GM19455 (cell line): ENCODE data around the gene SRGAP3.

ENCODE experiments used
- ATAC-seq: cut with Tn5 transposase; IDR thresholded peaks from one replicate; pipeline ENCODE4 v1.9.1; 2021; ENCODE audit not compliant: unreplicated experiment

SRGAP3 gene

GRCh38 chr3:9064850-9065249 is 184.6 kb downstream of the SRGAP3 start:
- ATAC-seq, result no peak

- ATAC-seq, result no peak
Measured at GRCh38 chr3:9064251-9064650, 185.2 kb downstream of the SRGAP3 start.

DNA sequence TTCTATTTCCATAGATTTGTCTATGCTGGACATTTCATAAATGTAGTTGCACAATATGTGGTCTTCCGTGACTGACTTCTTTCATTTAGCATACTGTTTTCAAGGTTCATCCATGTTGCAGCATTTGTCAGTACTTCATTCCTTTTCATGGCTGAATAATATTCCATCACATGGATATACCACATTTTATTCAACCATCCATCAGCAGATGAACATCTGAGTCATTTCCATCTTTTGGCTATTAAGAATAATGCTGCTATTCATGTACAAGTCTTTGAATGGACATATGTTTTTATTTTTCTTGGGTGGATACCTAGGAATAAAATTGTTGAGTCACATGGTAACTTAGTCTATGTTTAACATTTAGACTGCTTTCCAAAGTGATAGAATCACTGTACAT is 186.9 kb downstream of the SRGAP3 start:
- ATAC-seq, result no peak

DNA sequence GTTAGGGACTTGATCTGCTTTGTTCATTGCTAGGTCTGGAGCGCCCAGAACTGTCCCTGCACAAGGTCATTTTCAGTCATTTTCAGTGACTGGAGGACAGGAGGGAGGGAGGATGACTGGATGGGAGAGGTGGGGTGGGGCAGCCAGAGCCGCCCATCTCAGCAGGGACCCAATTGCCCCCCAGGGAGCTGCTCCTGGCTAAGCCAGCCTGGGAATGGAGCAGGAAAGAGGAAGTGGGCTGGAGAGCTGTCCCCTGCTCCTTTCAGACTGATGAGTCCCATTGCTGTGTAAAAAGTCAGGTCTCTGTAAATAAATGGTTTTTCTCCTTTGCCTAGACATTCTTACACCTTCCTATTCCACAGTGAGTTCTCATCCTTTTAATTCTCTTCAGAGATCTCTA is 187.8 kb downstream of the SRGAP3 start:
- ATAC-seq, result no peak

GRCh38 chr3:9059489-9060400 is 189.7 kb downstream of the SRGAP3 start:
- ATAC-seq, result no peak

DNA sequence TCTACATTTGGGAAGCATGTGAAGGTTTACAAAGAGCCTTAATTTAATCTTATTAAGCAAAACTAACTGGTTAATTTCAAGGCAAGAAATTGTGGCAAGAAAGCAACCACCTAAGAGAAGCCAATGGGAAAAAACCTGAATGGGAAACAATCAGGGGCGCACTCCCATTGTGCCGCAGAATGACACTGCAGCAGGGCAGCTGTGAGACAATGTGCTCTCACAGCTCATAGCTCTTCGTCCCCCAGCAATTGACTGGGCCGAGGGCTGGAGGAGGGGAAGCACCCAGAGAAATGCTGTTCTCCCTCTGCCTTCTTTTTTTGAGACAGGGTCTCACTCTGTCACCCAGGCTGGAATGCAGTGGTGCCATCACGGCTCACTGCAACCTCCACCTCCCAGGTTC is 192.9 kb downstream of the SRGAP3 start:
- ATAC-seq, result no peak

DNA sequence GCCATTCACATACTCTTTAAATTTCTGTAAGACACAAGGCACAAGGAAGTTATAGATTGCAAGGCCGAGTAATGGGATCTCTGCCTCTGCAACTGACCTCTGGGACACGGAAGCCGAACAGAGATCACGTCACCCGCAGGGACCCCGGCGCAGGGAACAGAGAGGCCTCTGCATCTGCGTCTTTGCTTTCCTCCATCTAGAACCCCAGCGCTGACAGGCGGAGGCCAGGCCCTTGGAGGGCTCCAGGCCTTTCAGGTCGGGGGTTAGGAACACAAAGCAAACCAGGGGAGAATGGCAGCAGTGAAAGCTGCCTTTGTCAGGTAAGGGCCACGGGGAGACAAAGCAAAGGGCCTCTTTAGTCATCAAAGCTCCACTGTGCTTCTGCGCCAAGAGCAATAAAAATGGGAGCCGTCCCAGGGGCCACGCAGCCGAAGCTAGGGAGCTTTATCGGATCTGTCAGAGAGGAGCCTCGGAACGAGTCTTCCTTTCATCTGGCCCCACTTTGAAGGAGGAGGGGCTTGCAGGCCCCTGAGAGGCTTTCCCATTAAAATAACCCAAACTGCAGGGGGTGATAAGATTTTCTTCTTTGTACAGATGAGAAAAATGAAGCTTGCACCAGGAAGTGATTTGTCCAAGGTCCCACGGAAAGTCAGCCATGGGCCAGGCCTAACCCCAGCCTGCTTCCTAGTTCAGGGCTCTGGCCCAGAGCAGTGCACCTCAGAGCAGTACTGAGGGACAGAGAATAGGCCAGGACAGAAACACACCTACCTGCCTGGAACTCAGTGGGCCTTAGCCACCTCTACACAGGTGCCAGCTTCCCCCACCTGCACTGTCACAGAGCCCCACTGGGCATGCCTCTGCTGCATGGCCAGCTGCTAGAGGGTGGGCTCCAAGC is 201.7 kb downstream of the SRGAP3 start:
- ATAC-seq, result no peak

- no peak for ATAC-seq
Measured at GRCh38 chr3:9045371-9045770, 204.1 kb downstream of the SRGAP3 start.

GRCh38 chr3:9043063-9043462 is 206.4 kb downstream of the SRGAP3 start:
- ATAC-seq, result no peak

DNA sequence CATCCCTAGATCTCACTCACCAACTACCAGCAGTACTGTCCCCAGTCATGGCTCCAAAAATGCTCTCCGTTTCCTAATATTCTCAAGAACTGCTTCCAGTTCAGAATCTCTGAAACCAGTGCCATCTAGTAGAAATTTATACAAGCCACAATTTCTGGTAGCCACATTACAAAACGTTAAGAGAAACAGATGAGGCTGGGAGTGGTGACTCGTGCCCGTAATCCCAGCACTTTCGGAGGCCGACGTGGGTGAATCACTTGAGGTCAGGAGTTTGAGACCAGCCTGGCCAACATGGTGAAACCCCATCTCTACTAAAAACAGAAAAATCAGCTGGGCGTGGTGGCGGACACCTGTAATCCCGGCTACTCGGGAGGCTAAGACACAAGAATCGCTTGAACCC is 207.8 kb downstream of the SRGAP3 start:
- no peak for ATAC-seq

- ATAC-seq, result no peak
Measured at GRCh38 chr3:9040996-9041395, 208.4 kb downstream of the SRGAP3 start.

GRCh38 chr3:9037144-9037711 is 212.2 kb downstream of the SRGAP3 start:
- ATAC-seq, result no peak

- ATAC-seq, result no peak
Measured at GRCh38 chr3:9036404-9037131, 212.9 kb downstream of the SRGAP3 start.

- ATAC-seq, result no peak
Measured at GRCh38 chr3:9035961-9036360, 213.5 kb downstream of the SRGAP3 start.

DNA sequence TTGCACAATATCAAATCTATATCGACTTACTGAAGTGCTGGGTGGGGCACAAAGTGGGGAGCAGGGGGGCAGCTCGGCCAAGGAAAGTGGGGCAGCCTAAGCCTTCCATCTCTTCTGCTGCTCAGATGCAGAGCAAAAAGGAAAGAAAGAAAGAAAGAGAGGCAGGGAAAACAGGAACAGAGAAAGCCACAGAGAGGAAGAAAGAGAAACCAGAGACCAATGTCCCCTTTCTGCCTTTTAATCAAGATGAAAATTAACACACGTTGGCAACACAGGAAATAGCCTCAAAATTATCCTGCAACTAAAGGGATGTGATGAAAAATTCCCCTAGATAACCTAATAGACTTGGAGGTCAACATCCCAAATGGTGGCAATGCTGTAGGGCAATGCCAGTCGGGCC is 214.0 kb downstream of the SRGAP3 start:
- no peak for ATAC-seq

GRCh38 chr3:9033867-9034266 is 215.6 kb downstream of the SRGAP3 start:
- no peak for ATAC-seq

GRCh38 chr3:9032231-9032777 is 217.1 kb downstream of the SRGAP3 start:
- no peak for ATAC-seq

DNA sequence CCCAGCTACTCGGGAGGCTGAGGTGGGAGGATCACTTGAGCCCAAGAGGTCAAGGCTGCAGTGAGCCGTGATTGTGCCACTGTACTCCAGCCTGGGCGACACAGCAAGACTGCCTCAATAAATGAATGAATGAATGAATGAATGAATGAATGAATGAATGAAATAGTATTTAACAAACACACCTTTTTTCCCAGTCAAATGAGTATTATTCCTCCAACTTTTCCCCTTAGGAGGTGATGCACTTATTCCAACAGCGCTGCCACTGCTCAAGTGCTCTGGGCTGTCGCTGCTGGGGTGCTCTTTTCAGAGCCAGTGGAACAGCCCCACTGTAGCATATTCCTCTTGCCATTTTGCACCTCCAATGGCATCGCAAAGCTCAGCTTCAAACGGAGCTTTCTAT is 219.4 kb downstream of the SRGAP3 start:
- no peak for ATAC-seq

- ATAC-seq, result no peak
Measured at GRCh38 chr3:9028134-9028533, 221.3 kb downstream of the SRGAP3 start.

GRCh38 chr3:9026320-9027045 is 223.0 kb downstream of the SRGAP3 start:
- no peak for ATAC-seq
